RWPE1 (cell line): ENCODE data around the gene GSTA1.
"Not testable (repeated sequence)": the region's sequence is repeated elsewhere in the genome, so short reads cannot be mapped to it uniquely, and the experiment has no call there.

Experiments
- CTCF ChIA-PET: fragments of 350-600 bp; sonication (Branson Sonifier 250); formaldehyde crosslinking; extraction: SDS; loops from one replicate; lab custom pipeline; 2021; lab: Yijun Ruan, JAX
- POLR2A ChIA-PET: fragments of 400-600 bp; formaldehyde crosslinking; extraction: SDS; loops from one replicate; lab custom pipeline; 2020; ENCODE audit warnings: antibody characterized with exemption; ENCODE audit not compliant: low non-redundant PET; lab: Yijun Ruan, JAX
- DNase-seq: peaks from one replicate; pipeline ENCODE4 v3.0.0; 2012; ENCODE audit warnings: low spot score
- H3K27ac ChIP-seq: fragments of 450-650 bp; 2 replicates; pipeline ENCODE4 v1.5.1; 2017
- CTCF ChIP-seq: fragments of 450-650 bp; conservative IDR thresholded peaks from 2 replicates; pipeline ENCODE4 v1.5.1; 2017; ENCODE audit warnings: low read depth, mild to moderate bottlenecking

GSTA1 gene

GRCh38 chr6:52834481-52834880 lies 30.9 kb upstream of the GSTA1 start:
- ChIA-PET POLR2A (no interaction called here), CTCF (no interaction called here)
- no peak for DNase-seq
- H3K27ac ChIP-seq: no peak overlapping the region
- TF ChIP-seq CTCF: no peak

GRCh38 chr6:52830869-52831268 lies 27.3 kb upstream of the GSTA1 start:
- H3K27ac ChIP-seq, CTCF ChIA-PET, DNase-seq, POLR2A ChIA-PET: not testable (repeated sequence)

- no peak for DNase-seq
- no peak for TF ChIP-seq CTCF
- no peak overlapping the region for H3K27ac ChIP-seq
- ChIA-PET POLR2A (no interaction called here), CTCF (no interaction called here)
Observed at GRCh38 chr6:52829046-52829817, 25.6 kb upstream of the GSTA1 start.

GRCh38 chr6:52828621-52829020 lies 25.0 kb upstream of the GSTA1 start:
- CTCF ChIA-PET, DNase-seq, H3K27ac ChIP-seq, POLR2A ChIA-PET: not testable (repeated sequence)

- DNase-seq, POLR2A ChIA-PET, H3K27ac ChIP-seq: not testable (repeated sequence)
- CTCF ChIA-PET: interaction anchor here (0.7 kb wide), 1 partner anchor 164 kb away, joined by 3 read pairs; no protein-coding TSS in a partner anchor
Observed at GRCh38 chr6:52827073-52827783, 23.6 kb upstream of the GSTA1 start.

- no peak for DNase-seq
- TF ChIP-seq CTCF: no peak
- CTCF ChIA-PET: no interaction called here
- no peak overlapping the region for H3K27ac ChIP-seq
- POLR2A ChIA-PET: no interaction called here
Observed at GRCh38 chr6:52826513-52826912, 22.9 kb upstream of the GSTA1 start.

GRCh38 chr6:52825900-52826459 lies 22.4 kb upstream of the GSTA1 start:
- CTCF ChIA-PET, POLR2A ChIA-PET, H3K27ac ChIP-seq, DNase-seq: not testable (repeated sequence)

GRCh38 chr6:52825270-52825793 lies 21.7 kb upstream of the GSTA1 start:
- H3K27ac ChIP-seq, POLR2A ChIA-PET, DNase-seq, CTCF ChIA-PET: not testable (repeated sequence)

- TF ChIP-seq CTCF: no peak
- H3K27ac ChIP-seq: no peak overlapping the region
- POLR2A ChIA-PET: no interaction called here
- DNase-seq: no peak
- CTCF ChIA-PET: interaction anchor here (0.5 kb wide), 1 partner anchor 195 kb away, joined by 5 read pairs; no protein-coding TSS in a partner anchor
Observed at GRCh38 chr6:52821842-52822241, 18.2 kb upstream of the GSTA1 start.
